ENCODE results near the gene EYS. TPM values are rescaled to one million over a fixed set of nuclear protein-coding genes. Genes with fewer than 3 reads are reported as not detected.

Gene EYS
- total and polyA plus RNA-seq, 9 of the 15 experiments (the other 6 are each of a cell fraction or from before 2014, with no cell fraction given) = 0.03 to 0.36 (median 0.10) TPM; not detected in 2

- no peak overlapping the region for H3K4me2 ChIP-seq (ENCODE audit: insufficient read depth, low read length)
- intact Hi-C loops (cut with micrococcal nuclease) (no loop called here), in situ Hi-C loops (cut with MboI) (no loop called here)
- no peak for ATAC-seq
- H2AFZ ChIP-seq (ENCODE audit: low read depth, low read length) = no peak overlapping the region
- POLR2A ChIA-PET = no interaction called here
- H3K9me3 ChIP-seq (replicated peaks; ENCODE audit: control insufficient read depth, insufficient read depth, low read depth, low read length) = no peaks in the 10 kb centered on the region
- H3K4me1 ChIP-seq (replicated peaks in 1 of 2; ENCODE audit: control insufficient read depth in 2 of 2, insufficient read depth in 2 of 2, low read length in 2 of 2) = no peaks in the 10 kb centered on the region
- DNase-seq (ENCODE audit: extremely low read depth in 1 of 4, low spot score in 3 of 4) = no peak
- no peaks in the 10 kb centered on the region for H3K79me2 ChIP-seq (ENCODE audit: control insufficient read depth, insufficient read depth, low read length)
- CTCF ChIA-PET (ENCODE audit: low intra/inter-chr PET ratio) = no interaction called here
- H3K36me3 ChIP-seq (ENCODE audit: control insufficient read depth, insufficient read depth, low read length) = no peaks in the 10 kb centered on the region
- H3K9ac ChIP-seq (ENCODE audit: insufficient read depth in 1 of 2, low read depth in 2 of 2, low read length in 2 of 2) = no peak overlapping the region
- H3K27ac ChIP-seq (ENCODE audit: extremely low read depth, low read depth, low read length) = no peak overlapping the region
- BruUV-seq (replicated peaks) = no TSS peak
- H3K4me3 ChIP-seq = no peak overlapping the region
- H3K27me3 ChIP-seq (ENCODE audit: control insufficient read depth in 2 of 2, insufficient read depth in 2 of 2, low read length in 2 of 2) = no peaks in the 10 kb centered on the region
- H3K9me1 ChIP-seq (ENCODE audit: control insufficient read depth, insufficient read depth, low read length) = no peaks in the 10 kb centered on the region
- no peak for FAIRE-seq
- TF ChIP-seq SETDB1 (IDR thresholded peaks at IDR 0.05; ENCODE audit: low read length) = no peak
- TF ChIP-seq TRIM28 (IDR thresholded peaks at IDR 0.05) = no peak
- TF ChIP-seq NCOA4 (IDR thresholded peaks at IDR 0.05; ENCODE audit: partially characterized antibody) = no peak
- TF ChIP-seq MXD1 (CRISPR knock-in tag; IDR thresholded peaks at IDR 0.05; ENCODE audit: borderline replicate concordance, poor library complexity, severe bottlenecking) = no peak
- TF ChIP-seq ZNF175 (CRISPR knock-in tag; IDR thresholded peaks at IDR 0.05; ENCODE audit: low read depth) = no peak
- TF ChIP-seq ELK1 (CRISPR knock-in tag; IDR thresholded peaks at IDR 0.05) = no peak
- no peak for TF ChIP-seq ZNF511 (CRISPR knock-in tag; IDR thresholded peaks at IDR 0.05)
- TF ChIP-seq ZNF699 (CRISPR knock-in tag; IDR thresholded peaks at IDR 0.05; ENCODE audit: insufficient replicate concordance) = no peak
- TF ChIP-seq PRMT5 (CRISPR knock-in tag; IDR thresholded peaks at IDR 0.05) = no peak
- TF ChIP-seq HNRNPLL (IDR thresholded peaks at IDR 0.05; ENCODE audit: low read depth, low read length, poor library complexity, severe bottlenecking) = no peak
- WGBS (ENCODE audit: insufficient coverage, low coverage, missing lambda C conversion rate) = 0% methylated on average over 4 of the region's 4 CpGs
- H4K20me1 ChIP-seq (replicated peaks; ENCODE audit: control insufficient read depth, insufficient read depth, low read length) = no peaks in the 10 kb centered on the region
Observed at GRCh38 chr6:64996301-64996700, 710.7 kb downstream of the EYS start.
